ENCODE data around the gene MRPS18A. TPM values are rescaled to one million over a fixed set of nuclear protein-coding genes. Genes with fewer than 3 reads are reported as not detected.

Gene MRPS18A
- total and polyA plus RNA-seq, 2 of the 8 experiments (the other 6 are each of a cell fraction or from before 2014, with no cell fraction given): 48.3 to 121 TPM

DNA sequence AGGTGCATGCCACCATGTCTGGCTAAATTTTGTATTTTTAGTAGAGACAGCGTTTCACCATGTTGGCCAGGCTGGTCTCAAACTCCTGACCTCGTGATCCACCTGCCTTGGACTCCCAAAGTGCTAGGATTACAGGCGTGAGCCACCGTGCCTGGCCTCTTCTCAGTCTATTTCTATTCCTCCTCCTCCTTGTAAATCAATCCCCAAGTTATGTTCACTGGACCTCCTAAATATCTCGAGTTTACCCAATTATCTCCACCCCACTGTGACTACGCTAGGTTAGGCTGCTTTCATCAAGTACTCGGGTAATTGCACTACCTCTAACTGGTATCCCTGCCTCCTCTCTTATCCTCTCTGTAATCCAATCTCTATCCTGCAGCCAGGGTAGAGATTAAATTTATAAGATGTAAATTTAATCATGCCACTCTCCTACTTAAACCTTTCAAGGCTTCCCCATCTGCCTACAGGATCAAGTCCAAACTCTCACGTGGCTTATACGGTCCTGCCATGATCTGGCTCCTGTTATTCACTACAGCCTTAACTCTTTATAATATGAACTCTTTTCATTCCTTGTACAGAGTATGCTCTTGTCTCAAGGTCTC, 52.8 kb downstream of the MRPS18A start:
- Histone ChIP-seq H3K56ac (replicated peaks; ENCODE audit: insufficient read length, low read depth, low read length) (no peak overlapping the region), H3K9ac (replicated peaks in 1 of 4; ENCODE audit: extremely low read depth in 1 of 4, low read depth in 3 of 4, low read length in 3 of 4) (no peak overlapping the region), H2BK15ac (ENCODE audit: low read length) (peak overlapping the region; percentile 18), H3K9me3 (ENCODE audit: insufficient read depth in 2 of 2, low read depth in 1 of 2, low read length in 1 of 2) (no peaks in the 10 kb centered on the region), H2AK5ac (ENCODE audit: low read depth, low read length) (no peak overlapping the region; the same call in 1 of the 2 replicates), H3K4me1 (replicated peaks in 1 of 4; ENCODE audit: control insufficient read depth in 3 of 4, insufficient read depth in 4 of 4, low read length in 3 of 4) (peaks cover 0 to 14% (median 3%) of the 10 kb centered on the region in 4 experiments; a peak in 5 of 7 replicates), H3K27me3 (replicated peaks in 1 of 4; ENCODE audit: control insufficient read depth in 3 of 4, extremely low read depth in 1 of 4, insufficient read depth in 3 of 4, low read length in 3 of 4) (no peaks in the 10 kb centered on the region), H4K91ac (replicated peaks; ENCODE audit: insufficient read length, low read length) (no peak overlapping the region), H2AFZ (ENCODE audit: low read length) (0 out of 2 replicates have a peak overlapping the region, but pooled peaks have one; percentile 98), H3K14ac (ENCODE audit: insufficient read length) (no peak overlapping the region), H3K27ac (ENCODE audit: low read depth, low read length) (no peak overlapping the region), H3K23me2 (ENCODE audit: low read depth, low read length) (peaks cover 6% of the 10 kb centered on the region), H3K36me3 (ENCODE audit: control insufficient read depth in 2 of 4, insufficient read depth in 4 of 4, low read length in 3 of 4) (peaks cover under 1 to 16% (median 9%) of the 10 kb centered on the region in 4 experiments; a peak in 6 of 8 replicates), H3K4me3 (ENCODE audit: extremely low read depth in 1 of 4, insufficient read depth in 2 of 4, low read depth in 3 of 4, low read length in 4 of 4) (peak overlapping the region in 1 of 4 experiments; percentile 95; a peak in 1 of 8 replicates), H2BK120ac (replicated peaks; ENCODE audit: low read depth, low read length) (no peak overlapping the region), H3K4ac (replicated peaks; ENCODE audit: insufficient read length, low read depth, low read length) (no peak overlapping the region), H3K23ac (ENCODE audit: insufficient read length) (no peak overlapping the region), H2BK5ac (ENCODE audit: low read depth, low read length) (0 out of 2 replicates have a peak overlapping the region, but pooled peaks have one; percentile 79), H3K79me2 (ENCODE audit: control insufficient read depth in 1 of 2, insufficient read depth in 2 of 2, low read length in 2 of 2) (peaks cover 3 to 32% of the 10 kb centered on the region in 2 experiments; a peak in 3 of 4 replicates), H3K79me1 (ENCODE audit: low read depth, low read length) (peaks cover 6% of the 10 kb centered on the region), H3K18ac (ENCODE audit: extremely low read depth, low read length) (no peak overlapping the region), H2BK20ac (ENCODE audit: low read length) (no peak overlapping the region), H3K4me2 (ENCODE audit: insufficient read depth in 1 of 2, low read depth in 2 of 2, low read length in 2 of 2) (peak overlapping the region; percentile 68 to 80; a peak in 2 of 4 replicates), H4K8ac (ENCODE audit: extremely low read depth, insufficient read depth, low read length) (no peak overlapping the region), H4K5ac (ENCODE audit: insufficient read length, low read depth, low read length) (no peak overlapping the region), H4K20me1 (replicated peaks in 1 of 2; ENCODE audit: control insufficient read depth in 1 of 2, insufficient read depth in 2 of 2, low read length in 2 of 2) (no peaks in the 10 kb centered on the region), H2BK12ac (ENCODE audit: low read depth, low read length) (0 out of 2 replicates have a peak overlapping the region, but pooled peaks have one; percentile 27)
- ChIA-PET CTCF (ENCODE audit: partially characterized antibody) (no interaction called here), POLR2A (ENCODE audit: partially characterized antibody) (interaction anchor here (0.7 to 2.8 kb wide), 6 partner anchors 7 to 225 kb away, joined by 3 to 23 read pairs (median 5); partner anchors contain the start of gene RSPH9)
- FAIRE-seq (no peak), DNase-seq (ENCODE audit: low read depth in 1 of 2, low spot score in 2 of 2) (no peak)
- TF ChIP-seq ASH2L (IDR thresholded peaks at IDR 0.05; ENCODE audit: low read length) (no peak), SUZ12 (IDR thresholded peaks at IDR 0.05; ENCODE audit: low read length) (no peak), SIRT6 (IDR thresholded peaks at IDR 0.05; ENCODE audit: low read length) (no peak)
- TF ChIP-seq, protein P1, sequence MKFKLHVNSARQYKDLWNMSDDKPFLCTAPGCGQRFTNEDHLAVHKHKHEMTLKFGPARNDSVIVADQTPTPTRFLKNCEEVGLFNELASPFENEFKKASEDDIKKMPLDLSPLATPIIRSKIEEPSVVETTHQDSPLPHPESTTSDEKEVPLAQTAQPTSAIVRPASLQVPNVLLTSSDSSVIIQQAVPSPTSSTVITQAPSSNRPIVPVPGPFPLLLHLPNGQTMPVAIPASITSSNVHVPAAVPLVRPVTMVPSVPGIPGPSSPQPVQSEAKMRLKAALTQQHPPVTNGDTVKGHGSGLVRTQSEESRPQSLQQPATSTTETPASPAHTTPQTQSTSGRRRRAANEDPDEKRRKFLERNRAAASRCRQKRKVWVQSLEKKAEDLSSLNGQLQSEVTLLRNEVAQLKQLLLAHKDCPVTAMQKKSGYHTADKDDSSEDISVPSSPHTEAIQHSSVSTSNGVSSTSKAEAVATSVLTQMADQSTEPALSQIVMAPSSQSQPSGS (IDR thresholded peaks at IDR 0.05; ENCODE audit: low read length): no peak
- 89% methylated on average over 9 of the region's 9 CpGs; no CpG with 5 or more reads in 1 of the 2 experiments for WGBS, 2 experiments (ENCODE audit: extremely low coverage in 1 of 2, insufficient coverage in 1 of 2, insufficient read length in 1 of 2, insufficient replicate concordance in 2 of 2, low coverage in 1 of 2, low lambda C conversion rate in 2 of 2, missing lambda C conversion rate in 1 of 2)

Measured in H1 (cell line).